ENCODE results near the gene C5.

C5 gene

DNA sequence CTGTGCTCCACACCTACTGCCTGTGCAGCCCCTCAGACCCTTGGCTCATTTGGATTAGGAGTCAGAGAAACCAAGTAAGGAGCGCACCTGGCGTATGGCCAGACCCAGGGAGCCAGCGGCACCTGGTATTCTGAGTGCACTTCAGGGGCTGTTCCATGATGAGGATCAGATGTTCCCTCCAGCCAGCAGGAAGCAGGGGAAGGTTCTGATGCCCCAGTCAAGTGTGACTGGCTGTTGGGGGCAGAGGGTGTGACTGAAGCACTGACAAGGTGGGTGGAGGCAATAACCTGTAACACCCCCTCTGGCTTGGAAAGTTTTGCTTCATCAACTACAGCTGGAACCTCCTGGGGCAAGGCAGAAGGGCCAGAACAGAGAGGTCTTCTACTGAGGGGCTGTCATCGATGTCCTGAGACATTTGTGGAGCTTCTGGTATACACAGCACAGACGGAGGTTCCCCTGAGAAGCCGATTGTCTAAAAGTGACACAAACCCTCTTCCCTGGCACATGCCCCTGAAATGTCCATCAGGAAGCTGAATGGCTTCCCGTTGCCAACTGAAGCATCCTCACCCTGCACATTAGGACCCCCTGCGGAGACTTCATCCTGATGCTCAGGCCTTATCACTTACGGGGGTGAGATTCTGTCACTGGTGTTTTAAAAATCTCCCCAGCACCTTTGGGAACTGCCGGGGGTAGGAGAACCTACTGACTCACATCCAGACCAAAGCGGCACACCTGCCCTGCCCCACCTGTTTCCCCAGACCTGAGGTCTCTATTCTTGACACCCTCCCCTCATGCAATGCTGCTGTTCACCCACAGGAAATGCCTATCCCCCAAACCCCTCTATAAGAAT, 144.5 kb downstream of the C5 start:
- peak; percentile 45 to 50 for DNase-seq

DNA sequence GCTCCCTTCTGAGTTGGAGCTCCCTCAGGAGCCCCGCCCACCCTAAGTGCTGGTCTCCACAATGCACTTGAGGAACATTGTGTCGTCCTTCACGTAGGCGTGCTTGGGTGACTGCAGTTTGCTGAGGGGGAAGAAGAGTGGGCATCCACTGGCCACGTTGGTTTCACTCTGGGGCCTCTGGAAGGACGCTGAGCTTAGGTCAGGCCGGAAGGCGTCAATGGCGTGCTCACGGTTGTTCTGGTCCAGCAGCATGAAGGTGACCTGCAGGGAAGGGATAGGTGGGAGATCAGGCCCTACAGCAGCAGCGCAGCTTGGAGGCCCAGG, 145.1 kb downstream of the C5 start:
- no peak for DNase-seq

DNA sequence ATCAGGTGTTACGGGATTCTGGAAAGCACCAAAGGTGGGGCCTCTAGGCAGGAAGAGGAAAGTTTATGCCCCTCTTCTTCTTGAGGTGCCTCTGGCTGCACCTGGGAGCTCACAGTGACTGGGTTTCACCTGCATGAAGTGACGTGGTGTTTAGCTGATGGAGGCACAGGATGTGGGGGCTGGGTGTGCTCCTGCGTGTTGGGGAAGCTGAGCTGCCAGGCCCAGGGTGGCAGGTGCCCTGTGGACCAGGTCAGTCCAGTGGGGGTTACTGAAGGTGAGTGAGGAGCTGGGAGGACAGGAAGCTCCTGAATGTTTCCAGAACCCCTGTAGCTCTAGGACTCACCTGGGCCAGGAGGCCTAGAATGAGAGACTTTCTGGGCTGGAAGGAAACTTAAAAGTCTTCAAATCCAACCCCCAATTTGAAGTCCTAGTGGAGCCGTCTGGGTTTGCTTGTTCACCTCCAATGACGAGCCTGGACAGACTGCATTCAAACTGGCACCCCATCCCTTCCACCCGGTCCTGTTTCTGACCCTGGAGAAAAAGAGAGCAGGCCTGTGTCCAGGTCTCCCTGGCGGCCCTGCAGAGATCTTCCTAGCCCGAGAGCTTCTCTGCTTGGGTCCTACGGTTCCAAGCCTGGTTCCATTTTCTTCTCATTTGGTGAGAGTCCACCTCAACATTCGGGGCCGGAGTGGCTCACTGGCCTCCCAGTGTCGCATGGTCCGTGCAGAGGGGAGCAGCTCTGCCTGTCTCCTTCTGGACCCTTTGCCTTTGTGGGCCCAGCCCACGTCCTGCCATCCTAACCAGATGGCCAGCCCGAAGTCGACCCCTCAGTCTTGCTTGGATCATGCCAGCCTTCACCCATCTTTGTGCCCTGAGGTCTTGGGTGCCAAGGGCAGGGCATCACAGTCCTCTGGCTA, 145.8 kb downstream of the C5 start:
- peak; percentile 80 to 82 for DNase-seq

DNA sequence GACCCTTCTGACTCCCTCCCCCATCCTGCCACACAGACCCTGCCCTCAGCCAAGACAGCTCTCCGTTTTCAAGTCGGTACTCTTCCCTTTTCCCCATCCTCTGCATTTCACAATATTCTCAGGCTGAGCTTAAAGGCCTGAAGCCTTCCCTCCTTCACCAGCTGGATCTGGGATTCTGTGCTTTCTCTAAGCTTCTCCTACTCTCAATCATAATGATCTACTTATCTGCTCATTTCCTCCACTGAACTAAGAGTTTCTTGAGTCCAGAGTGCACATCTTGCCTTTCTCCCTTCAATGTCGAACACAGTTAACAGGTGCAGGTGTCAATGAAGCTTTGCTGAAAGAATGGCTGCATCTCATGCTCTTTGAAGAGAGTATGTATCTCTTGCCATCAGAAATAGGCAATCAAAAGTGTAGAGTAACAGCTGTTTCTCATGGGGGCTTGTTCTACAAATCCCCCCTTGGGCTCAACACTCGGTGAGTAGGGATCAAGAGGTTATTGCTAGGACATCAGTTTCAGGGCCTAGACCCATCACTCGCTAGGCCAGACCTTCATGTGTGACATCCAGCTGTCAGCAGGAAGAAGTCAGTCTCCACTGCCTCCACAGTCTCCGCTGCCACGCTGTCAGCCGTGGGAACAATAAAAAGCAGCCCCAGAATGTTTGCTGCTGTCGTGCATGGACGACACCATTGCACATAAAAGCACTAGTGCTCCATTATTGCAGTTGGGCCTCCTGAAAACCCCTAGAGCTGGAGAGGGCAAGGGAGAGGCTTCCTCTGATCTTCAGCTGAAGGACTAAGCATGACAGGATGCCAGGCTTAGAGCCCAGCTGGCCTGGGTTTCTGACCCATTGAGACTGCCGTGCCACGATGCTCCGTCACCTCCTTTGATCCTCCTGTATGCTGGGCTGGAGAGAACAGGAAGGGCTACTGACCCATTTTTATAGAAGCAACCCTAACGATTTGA, 147.2 kb downstream of the C5 start:
- peak in 1 of 2 donors; percentile 26 for DNase-seq
